Brain pericyte (primary cell): ENCODE results near the gene OSCAR.

Experiments
- DNase-seq: peaks from one replicate; pipeline ENCODE4 v3.0.0-alpha.2; 2012; ENCODE audit warnings: low read depth, low spot score

Gene OSCAR, protein sequence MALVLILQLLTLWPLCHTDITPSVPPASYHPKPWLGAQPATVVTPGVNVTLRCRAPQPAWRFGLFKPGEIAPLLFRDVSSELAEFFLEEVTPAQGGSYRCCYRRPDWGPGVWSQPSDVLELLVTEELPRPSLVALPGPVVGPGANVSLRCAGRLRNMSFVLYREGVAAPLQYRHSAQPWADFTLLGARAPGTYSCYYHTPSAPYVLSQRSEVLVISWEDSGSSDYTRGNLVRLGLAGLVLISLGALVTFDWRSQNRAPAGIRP

DNA sequence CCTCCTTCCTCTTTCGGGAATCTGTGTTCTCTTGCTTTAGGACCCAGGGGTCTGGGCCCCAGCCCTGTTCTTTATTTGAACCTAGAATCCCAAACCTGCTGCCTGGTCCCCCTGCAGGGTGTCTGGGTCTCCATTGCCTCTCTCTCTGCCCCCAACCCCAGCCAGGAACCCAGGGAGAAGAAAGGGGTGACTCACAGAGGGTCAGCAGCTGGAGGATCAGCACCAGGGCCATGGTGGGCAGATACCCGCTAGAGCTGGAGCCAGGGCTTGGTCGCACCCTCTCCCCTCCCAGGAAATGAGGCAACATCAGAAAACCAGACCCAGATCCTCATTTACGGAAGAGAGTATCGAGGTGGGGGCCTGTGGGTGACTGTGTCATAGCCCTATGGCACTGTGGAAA lies at the start of gene OSCAR:
Gene OSCAR (minus strand): TSS at position 243 of the 400 bp plus-strand sequence. CDS start 11 bp downstream, at position 232.
- no peak for DNase-seq

DNA sequence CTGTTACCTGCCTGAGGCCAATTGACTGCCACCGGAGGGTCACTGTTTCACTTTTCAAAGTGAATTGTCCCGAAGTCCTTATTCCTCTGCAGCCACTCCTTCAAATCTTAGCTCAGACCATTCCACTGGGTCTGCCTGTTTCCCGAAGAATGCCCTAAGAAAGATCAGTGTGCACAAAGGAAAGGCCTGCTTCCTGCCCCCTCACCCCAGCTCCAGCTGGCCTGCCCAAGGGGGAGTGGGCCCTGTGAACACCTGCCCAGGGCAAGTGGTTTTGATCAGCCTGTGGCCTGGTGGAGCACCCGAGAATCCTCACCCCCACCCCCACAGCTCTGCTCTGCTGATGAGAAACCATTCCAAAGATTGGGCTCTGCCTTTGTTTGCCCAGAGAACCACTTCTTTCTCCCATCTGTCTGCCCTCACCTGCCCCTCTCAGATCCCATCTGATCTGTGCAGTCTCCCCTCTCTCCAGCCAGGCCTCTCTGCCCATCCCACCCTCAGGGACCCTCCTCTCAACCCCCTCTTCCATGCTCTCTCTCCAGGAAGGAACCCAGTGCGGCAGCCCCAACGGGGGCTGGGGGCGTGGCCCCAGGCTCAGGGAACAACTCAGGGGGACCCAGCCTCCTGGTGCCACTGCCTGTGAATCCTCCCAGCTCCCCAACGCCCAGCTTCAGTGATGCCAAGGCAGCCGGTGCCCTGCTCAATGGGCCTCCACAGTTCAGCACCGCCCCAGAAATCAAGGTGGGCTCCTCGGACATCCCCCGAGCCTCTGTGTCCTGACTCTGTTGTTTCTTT lies 48.6 kb upstream of the OSCAR start:
- no peak for DNase-seq

DNA sequence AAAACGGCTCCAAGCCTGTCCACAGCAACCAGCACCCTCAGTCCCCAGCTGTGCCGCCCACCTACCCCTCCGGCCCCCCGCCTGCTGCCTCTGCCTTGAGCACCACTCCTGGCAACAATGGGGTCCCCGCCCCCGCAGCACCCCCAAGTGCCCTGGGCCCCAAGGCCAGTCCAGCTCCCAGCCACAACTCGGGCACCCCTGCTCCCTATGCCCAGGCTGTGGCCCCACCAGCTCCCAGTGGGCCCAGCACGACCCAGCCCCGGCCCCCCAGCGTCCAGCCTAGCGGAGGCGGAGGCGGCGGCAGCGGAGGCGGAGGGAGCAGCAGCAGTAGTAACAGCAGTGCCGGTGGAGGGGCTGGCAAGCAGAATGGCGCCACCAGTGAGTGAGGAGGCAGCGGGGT lies 47.6 kb upstream of the OSCAR start:
- DNase-seq = no peak

DNA sequence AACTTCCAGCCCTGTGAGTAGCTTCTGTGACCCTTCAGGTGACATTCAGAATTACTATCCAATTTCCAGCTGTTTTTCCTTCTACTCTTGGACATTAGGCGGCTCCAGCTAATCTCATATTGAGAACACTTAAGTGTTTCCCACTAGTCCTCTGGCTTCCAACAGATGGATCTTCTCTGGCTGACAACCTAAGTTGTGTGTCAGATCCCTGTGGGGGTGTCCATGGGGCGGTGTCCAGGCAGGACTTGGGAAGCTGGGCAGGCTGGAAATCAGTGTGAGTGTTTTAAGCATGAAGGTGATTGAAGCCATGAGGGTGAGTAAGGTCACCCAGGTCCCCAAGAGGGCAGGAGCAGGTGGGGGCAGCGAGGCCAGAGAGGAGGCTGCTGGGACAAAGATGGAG lies 47.1 kb upstream of the OSCAR start:
- no peak for DNase-seq

DNA sequence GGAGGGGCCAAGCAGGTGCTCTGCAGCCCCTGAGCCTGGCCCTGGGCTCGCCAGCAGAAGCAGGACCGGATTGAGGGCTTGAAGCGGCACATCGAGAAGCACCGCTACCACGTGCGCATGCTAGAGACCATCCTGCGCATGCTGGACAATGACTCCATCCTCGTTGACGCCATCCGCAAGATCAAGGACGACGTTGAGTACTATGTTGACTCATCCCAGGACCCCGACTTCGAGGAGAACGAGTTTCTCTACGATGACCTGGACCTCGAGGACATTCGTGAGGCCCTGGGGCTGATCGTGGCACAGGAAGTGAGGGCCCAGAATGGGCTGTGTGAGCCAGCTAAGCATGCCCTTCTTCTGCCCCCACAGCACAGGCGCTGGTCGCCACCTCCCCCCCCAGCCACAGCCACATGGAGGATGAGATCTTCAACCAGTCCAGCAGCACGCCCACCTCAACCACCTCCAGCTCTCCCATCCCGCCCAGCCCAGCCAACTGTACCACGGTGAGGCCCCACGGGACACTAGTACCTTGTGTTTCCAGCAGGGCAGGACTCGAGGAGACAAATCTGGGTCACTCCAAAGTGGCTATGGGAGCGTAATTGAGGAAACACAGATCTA lies 45.0 kb upstream of the OSCAR start:
- no peak for DNase-seq

DNA sequence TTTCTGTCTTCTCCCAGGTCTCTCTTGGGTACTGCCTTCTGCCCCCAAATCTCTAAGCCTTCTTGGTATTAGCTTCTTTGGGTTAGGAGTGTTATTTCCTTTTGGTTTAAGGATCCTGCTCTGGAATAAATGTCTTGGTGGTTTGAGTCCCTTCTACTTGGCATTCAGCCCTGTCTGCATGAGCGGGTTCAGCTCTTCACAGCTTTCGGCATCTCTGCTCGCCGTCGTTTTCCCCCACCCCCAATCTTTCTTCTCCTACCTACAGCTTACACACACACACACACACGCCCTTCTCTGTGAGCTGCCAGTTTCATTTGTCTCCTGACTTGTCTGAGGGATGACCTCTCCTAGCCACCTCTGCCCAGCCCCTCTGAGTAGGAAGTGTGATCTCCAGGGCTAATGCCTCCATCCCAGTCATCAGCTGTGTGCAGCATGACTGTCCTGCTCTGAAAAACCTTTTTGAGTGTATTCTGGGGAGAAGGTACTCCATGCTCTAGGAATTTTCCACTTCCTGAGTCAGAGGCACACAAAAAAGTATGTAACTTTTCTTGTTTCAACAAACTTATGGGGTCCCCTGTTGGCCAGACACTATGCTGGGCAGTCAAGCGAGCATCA lies 41.7 kb upstream of the OSCAR start:
- no peak for DNase-seq

DNA sequence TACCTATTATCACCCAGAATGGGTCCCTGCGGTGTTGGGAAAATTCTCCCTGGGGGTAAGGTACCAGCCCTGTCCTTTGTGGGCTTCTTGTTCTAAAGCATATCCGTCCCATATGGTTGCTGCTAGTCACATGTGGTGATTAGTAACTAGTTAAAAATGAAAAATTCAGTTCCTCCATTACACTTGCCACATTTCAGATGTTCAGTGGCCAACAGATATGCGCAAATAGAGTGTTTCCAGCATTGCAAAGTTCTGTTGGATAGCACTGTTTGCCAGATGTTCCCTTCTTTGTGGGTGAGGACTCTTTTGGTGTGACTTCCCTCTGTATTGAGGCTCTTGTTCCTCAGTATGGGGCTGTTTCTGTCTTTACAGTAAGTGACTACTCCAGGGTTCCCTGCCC lies 40.8 kb upstream of the OSCAR start:
- no peak for DNase-seq

DNA sequence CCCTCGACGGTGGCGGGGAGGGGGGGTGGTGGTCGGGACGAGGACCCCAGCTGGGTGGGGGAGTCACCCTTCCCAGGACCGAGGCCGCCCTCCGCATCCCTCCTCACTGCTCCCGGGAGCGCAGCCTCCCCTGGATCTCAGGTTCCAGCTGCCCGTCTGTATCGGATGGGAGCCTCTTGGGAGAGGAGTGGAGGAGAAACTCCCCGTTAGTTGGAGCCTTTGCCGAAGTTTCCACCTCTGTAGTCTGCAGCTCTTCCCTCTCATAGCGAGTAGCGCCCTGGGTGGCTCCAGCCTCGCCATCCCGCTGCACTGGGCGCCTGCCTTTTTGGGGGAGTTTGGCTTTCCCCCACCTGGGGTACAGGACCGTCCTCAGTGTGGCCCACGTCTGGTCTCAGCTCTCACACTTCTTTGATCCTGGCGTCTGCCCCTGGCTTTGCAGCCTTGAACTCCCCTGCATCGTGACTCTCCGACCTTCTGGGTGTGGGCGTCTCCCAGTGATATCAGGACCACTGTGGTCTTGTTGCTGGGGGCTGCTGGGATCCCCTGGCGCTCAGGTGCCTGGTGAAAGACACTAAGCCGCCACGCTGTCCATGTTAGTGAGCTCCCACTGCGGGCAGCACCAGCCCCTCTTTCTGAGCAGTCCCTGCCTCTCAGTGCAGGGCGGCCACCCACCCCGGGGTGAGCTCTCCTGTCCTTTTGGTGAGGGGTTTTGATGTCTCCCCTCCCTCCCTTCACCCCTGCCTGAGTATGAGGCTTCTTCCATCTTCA lies 38.1 kb upstream of the OSCAR start:
- DNase-seq = no peak

DNA sequence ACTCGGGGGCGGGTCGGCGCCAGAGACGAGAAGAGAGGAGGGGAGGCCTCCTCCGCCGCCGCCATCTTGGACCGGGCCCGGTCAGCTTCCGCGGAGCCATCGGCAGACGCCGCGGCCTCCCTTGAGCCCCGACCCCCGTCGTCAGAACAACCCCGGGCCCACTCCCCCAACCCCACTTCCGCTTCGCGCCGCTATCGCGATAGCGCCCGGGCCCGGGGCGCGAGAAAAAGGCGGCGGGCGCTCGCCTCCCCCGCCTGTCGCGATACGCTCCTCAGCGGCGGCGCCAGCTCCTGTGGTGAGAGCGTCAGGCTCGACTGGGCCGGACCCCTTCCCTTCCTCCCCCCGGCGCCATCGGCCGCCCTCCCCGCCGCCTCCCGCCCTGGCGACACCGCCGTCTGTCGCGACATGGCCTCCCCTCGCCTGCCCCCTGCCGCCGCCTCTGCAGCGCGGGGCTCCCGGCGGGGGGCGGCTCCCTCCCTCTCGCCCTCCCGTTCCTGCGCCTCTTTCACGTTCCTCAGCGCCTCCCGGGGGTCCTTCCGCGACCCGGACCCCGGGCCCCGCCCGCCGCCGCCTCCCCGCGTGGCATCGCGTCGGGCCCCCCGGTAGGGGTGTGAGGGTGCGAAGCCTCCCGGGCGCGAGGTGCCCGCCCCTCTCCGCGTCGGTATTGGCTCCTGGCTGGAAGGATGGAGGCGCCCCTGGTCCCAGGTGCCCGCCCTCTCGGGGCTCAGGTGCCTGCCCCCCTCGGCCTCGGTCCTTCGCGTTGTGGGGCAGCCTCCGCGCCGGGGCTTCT lies 37.3 kb upstream of the OSCAR start, which contains the start of gene CNOT3:
Gene CNOT3 (plus strand): TSS at position 64 of the 790 bp plus-strand sequence. CDS start 5,217 bp downstream, outside the sequence.
- no peak for DNase-seq

DNA sequence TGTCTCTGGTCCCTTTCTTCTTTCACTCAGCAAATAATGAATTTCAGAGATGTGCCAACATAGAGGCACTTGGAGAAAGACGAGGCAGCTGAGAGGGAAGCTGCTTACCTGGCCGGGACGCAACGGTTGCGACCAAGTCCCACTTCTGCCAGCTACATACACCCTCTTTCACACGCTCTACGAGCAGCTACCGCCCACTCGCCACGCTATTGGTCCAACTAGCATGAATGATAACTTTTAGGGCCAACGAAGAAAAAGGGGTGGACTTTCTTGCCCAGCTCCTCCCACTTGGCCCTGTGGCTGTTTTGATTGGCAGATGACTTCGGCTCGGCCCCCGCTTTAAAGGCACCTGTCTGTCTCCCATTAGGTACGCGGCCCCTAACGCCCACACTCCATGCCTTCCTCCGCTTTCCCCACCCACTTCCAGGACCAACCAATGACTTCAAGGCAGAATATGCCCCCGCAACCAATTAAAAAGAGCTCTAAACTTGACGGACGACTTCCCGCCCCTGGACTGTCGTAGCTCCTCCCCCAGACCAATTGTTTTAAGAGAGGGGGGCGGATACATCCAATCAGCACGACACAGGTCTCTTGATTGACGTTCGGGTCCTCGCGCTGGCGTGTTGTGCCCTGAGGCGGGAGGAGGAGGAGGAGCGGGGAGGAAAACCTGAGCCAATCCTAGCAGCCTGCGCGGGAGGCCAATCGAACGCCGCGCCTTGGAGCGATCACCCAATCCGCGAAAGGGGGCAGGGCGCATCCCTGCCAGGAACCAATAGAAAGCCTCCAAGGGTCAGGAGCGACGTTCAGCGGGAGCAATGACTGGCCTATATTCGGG lies 36.5 kb upstream of the OSCAR start:
- DNase-seq = peak; percentile 100

DNA sequence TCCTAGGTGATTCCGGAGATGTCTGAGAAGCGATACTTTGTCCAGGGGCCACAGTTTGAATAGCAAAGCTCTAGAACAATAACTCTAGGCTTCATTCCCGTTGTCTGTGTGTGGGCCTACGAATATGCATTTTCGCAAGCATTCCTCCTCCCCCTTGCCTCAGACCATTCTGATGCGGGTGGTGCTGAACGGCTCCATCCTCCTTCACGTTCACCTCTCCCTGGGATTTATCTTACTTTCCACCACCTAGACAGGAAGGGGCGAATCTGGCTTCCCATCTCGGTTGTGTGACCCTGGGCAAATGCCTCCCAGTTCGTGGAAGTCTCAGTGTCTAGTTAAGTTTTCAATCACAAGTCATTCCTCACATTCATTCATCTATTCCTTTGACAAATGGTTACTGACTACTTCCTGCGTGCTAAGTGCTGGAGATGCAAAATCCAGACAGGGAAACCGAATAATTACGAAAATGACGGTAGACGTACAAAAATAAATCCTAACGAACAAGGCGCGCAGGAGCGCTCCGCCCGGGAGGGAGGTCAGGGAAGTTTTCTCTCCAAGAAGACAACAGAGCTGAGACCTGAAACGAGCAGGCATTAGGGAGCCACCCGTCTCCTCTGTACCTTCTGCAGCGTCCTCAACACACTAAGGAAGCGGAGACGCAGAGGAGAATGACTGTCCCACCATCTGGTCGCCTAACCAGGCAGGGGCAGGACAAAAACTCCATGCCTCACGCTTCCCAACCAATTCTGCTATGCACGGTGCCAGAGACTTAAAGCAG lies 35.7 kb upstream of the OSCAR start:
- DNase-seq = no peak

DNA sequence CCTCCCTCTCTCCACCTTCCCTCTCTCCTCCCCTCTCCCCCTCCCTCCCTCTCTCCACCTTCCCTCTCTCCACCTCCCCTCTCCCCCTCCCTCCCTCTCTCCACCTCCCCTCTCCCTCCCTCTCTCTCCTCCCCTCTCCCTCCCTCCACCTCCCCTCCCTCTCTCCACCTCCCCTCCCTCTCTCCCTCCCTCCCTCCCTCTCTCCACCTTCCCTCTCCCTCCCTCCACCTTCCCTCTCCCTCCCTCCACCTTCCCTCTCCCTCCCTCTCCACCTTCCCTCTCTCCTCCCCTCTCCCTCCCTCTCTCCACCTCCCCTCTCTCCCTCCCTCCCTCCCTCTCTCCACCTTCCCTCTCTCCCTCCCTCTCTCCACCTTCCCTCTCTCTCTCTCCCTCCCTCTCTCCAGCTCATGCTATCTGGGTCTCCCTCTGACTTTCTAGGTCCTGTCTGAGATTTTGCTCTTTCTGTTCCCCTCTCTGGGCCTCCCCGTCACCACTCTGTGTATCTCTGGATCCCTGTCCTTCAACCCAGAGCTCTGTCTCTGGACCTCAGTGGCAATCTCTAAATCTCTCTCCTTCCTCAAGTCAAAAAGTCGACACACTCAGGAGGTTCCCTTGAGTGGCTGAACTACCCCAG lies 33.5 kb upstream of the OSCAR start:
- no peak for DNase-seq

DNA sequence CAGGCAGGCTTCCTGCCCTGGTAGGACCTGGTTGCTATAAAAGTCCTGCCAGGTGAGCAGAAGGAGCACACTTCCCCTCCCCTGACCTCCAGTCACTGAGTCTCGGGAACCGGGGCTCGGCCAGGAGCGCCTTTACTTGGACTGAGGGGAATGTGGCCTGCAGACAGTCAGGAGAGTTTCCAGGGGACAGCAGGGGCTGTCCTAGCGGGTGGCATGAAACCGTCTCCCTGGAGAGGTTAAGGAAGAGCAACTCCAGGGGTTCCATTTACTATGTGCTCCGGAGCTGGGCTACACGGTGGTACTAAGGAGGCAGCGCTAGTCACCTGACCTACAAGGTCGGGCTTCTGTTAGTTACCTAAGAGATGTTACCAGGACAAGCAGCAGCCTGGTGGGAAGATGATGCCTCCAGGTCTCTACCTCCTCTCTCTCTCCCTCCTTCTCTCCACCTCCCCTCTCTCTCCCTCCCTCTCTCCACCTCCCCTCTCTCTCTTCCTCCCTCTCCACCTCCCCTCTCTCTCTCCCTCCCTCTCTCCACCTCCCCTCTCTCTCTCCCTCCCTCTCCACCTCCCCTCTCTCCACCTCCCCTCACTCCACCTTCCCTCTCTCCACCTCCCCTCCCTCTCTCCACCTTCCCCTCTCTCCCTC lies 32.8 kb upstream of the OSCAR start:
- DNase-seq = no peak

DNA sequence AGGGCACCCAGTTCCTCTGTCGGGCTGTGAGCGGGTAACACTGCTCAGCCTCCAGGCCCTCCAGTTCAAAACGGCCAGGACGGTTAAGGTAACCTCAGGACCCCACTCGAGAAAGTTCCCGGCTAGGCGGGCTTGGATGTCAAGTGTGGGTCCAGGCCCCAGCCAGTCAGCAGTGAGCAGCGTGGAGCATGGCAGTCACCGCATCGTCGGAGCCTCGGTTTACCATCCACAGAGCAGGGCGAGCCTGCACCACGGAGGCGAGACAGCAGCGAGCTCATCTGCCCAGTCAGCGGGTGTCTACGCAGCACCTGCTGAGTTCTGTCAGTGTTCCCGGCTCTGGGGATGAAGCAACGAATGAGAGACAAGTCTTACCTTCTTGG lies 29.0 kb upstream of the OSCAR start:
- DNase-seq = no peak

DNA sequence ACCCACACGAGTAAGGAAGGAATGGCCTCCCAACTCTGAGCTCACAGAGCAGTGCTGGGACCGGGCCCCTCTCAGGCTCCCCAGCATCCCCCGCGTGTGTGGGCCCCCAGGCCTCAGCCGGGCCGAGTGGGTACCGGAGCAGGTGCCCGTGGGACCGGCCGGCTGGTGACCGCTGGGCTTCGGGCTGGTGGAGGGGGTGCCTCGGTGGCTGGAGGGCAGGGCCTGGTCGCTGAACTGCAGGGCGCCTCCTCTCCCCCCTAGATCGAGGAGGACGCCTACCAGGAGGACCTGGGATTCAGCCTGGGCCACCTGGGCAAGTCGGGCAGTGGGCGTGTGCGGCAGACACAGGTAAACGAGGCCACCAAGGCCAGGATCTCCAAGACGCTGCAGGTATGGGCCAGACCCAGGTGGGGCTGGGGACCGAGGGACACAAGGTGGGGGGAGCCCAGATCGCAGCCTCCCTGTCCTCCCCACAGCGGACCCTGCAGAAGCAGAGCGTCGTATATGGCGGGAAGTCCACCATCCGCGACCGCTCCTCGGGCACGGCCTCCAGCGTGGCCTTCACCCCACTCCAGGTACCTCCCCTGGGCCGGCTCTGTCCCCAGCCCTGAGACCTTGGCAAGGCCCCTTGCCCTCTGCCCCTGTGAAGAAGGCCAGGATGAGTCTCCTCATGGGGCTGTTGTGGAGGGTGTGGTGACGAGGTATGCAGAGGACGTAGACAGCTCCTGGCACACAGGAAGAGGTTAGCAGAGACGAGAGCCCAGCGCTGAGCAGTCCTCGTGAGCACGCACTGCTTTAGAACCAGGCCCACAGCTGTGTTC lies 28.4 kb upstream of the OSCAR start:
- no peak for DNase-seq

DNA sequence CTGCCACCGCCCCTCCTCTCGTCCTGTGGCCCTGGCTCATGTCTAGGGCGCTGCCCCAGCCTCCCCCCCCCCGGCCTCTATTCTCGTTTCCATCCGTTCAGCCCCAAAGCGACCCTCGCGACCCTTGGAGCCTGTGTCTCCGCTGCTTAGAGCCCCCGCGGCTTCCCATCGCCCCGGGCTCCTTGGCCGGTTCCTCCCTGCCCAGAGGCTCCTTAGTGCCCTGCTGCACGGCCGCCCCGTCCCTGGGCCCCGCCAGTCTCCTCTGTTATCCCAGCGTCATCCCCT lies 27.8 kb upstream of the OSCAR start:
- DNase-seq = no peak

DNA sequence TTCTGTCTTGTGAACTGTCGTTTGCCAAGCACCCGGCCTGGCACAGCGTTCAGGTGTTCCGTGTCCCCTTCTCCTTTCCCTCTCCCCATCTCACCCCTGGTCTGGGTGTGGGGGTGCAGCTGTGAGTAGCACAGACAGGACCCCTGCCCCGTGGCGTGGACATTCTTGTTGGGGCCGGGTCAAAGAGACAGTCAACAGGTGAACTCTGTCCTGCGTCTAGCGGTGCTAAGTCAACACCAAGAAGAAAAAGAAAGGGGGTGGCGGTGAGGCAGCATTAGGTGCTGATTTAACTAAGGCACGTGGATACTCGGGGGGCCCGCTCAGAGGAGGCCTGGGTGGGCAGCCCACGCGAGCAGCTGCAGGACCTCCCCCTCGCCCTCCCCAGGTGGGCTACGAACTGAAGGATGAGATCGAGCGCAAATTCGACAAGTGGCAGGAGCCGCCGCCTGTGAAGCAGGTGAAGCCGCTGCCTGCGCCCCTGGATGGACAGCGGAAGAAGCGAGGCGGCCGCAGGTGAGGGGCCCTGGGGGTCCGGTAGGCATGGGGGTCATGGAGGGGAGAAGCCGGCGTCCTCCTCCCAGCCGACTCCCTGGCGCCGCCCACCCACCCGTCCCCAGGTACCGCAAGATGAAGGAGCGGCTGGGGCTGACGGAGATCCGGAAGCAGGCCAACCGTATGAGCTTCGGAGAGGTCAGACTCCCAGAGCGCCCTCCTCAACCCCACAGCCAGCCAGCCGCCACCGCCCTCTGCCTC lies 27.3 kb upstream of the OSCAR start:
- DNase-seq = no peak
